Glomerular visceral epithelial cell (primary cell): Measurements from ENCODE around the gene C18orf63.

Source experiments
- DNase-seq: peaks from one replicate; pipeline ENCODE4 v3.0.0-alpha.2; 2016; ENCODE audit errors: extremely low spot score

Gene C18orf63

GRCh38 chr18:74376523-74376922 lies 60.9 kb downstream of the C18orf63 start:
- no peak for DNase-seq

GRCh38 chr18:74377776-74378175 lies 62.1 kb downstream of the C18orf63 start:
- DNase-seq, result no peak

- no peak for DNase-seq
These were observed 62.6 kb downstream of the C18orf63 start for GRCh38 chr18:74378179-74378682.

GRCh38 chr18:74380916-74381315 lies 65.3 kb downstream of the C18orf63 start:
- DNase-seq, result no peak

GRCh38 chr18:74381621-74382295 lies 66.1 kb downstream of the C18orf63 start:
- DNase-seq, result no peak

- no peak for DNase-seq
These were observed 66.9 kb downstream of the C18orf63 start for GRCh38 chr18:74382481-74383017.

GRCh38 chr18:74387383-74387782 lies 71.7 kb downstream of the C18orf63 start:
- no peak for DNase-seq

- DNase-seq, result no peak
These were observed 72.6 kb downstream of the C18orf63 start for GRCh38 chr18:74388227-74388626.

GRCh38 chr18:74389171-74389927 lies 73.7 kb downstream of the C18orf63 start:
- no peak for DNase-seq

GRCh38 chr18:74389991-74390390 lies 74.4 kb downstream of the C18orf63 start:
- no peak for DNase-seq

- no peak for DNase-seq
These were observed 75.3 kb downstream of the C18orf63 start for GRCh38 chr18:74390900-74391299.

GRCh38 chr18:74392323-74392722 lies 76.7 kb downstream of the C18orf63 start:
- no peak for DNase-seq

- no peak for DNase-seq
These were observed 79.4 kb downstream of the C18orf63 start for GRCh38 chr18:74395006-74395405.

- no peak for DNase-seq
These were observed 80.1 kb downstream of the C18orf63 start for GRCh38 chr18:74395648-74396154.

- no peak for DNase-seq
These were observed 80.8 kb downstream of the C18orf63 start for GRCh38 chr18:74396171-74397169.

- DNase-seq, result no peak
These were observed 81.9 kb downstream of the C18orf63 start for GRCh38 chr18:74397572-74397971.

GRCh38 chr18:74399091-74399887 lies 83.7 kb downstream of the C18orf63 start:
- DNase-seq, result no peak

- DNase-seq, result no peak
These were observed 85.2 kb downstream of the C18orf63 start for GRCh38 chr18:74400813-74401212.

GRCh38 chr18:74402806-74403433 lies 87.3 kb downstream of the C18orf63 start:
- no peak for DNase-seq

- DNase-seq, result no peak
These were observed 92.2 kb downstream of the C18orf63 start for GRCh38 chr18:74407888-74408287.
